GM13976 (cell line): Measurements from ENCODE around the gene PTPN3.

Source experiments
- DNase-seq: peaks from one replicate; pipeline ENCODE4 v3.0.0; 2012; ENCODE audit warnings: low spot score
- in situ Hi-C: fragments of 300-500 bp; cut with MboI; formaldehyde crosslinking; loops from one replicate; pipeline ENCODE4 v1.12.0; 2022; ENCODE audit warnings: low sequenced_read_pairs, mixed read lengths, inconsistent platforms; ENCODE audit not compliant: unreplicated experiment
- TF ChIP-seq, protein P1 (sequence below): IDR thresholded peaks from 2 replicates; pipeline ENCODE4 v1.5.1; 2012; ENCODE audit warnings: borderline replicate concordance, mild to moderate bottlenecking; ENCODE audit not compliant: insufficient read depth; ENCODE audit errors: extremely low read depth, missing control alignments, control extremely low read depth

PTPN3 gene

DNA sequence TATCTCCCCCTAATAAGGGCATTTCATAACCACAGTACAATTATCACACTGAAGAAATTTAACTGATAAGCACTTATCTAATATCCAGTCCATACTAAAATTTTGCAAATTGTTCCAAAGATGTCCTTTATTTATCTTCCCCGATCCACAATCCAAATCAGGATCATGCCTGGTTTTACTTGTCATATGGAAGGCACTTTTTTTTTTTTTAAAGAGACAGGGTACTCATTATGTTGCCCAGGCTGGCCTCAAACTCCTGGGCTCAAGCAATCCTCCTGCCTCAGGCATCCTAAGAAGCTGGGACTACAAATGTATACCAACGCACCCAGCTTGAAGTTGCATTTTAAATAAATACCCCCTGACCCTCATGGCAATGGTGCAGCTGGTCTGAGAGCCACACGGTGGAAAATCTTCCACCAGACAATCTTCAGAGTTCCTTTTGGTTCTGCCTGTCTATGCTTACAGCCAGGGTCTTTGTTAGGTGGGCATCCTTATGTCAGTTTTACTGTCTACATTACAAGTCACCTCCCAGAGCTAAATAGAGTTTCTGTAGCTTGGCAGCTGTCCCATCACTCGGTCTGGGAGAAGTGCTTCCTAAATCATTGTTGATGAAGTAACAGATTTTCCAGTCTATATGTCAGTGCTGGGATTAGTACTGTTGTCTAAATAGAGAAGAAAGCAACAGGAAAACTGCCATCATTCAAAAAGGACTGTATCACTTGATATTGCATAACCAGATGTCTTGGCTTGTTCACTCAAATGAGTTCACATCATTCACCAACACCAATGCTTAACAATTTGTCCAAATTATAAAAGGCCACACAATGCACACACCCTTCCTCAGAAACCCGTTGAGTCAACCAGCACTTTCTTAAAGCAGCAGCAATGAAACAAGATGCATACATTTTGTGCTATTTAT, 26.4 kb downstream of the PTPN3 start:
- in situ Hi-C loops: no loop called here
- no peak for DNase-seq
- TF ChIP-seq, protein P1, sequence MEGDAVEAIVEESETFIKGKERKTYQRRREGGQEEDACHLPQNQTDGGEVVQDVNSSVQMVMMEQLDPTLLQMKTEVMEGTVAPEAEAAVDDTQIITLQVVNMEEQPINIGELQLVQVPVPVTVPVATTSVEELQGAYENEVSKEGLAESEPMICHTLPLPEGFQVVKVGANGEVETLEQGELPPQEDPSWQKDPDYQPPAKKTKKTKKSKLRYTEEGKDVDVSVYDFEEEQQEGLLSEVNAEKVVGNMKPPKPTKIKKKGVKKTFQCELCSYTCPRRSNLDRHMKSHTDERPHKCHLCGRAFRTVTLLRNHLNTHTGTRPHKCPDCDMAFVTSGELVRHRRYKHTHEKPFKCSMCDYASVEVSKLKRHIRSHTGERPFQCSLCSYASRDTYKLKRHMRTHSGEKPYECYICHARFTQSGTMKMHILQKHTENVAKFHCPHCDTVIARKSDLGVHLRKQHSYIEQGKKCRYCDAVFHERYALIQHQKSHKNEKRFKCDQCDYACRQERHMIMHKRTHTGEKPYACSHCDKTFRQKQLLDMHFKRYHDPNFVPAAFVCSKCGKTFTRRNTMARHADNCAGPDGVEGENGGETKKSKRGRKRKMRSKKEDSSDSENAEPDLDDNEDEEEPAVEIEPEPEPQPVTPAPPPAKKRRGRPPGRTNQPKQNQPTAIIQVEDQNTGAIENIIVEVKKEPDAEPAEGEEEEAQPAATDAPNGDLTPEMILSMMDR: no peak

DNA sequence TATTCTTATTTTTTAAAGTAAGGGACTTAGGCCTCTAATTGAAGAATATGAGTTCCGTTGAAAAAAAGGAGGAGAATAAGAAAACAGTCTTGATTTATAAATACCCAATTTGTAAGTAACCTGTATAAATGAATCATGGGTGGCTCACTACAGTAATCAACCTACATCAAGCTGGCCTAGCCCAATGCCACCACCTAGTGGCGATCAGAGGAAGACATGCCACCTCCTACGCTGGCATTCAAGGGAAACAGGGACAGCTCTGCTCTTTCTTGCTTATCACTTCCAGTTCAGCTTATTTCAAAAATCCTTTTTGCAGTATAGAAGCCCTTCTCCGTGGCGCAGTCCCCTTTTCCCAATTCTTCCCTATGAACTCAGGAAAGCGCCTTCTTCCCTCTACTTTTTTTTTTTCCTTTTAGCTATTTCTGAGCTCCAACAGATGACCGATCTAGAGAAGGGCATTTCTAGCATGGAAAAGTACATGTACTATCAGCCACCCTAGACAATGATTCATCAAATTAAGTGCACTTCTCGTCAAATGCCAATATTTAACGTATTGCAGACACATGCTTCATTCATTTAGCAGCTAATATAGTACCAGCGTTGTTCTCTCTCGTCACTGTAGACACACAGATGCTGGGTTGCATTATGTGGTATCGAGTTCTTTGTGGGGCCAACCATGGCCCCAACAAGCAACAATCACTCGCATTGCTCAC, 28.3 kb downstream of the PTPN3 start:
- TF ChIP-seq, protein P1: peak; percentile 88
- in situ Hi-C loops: no loop called here
- DNase-seq: peak; percentile 76

DNA sequence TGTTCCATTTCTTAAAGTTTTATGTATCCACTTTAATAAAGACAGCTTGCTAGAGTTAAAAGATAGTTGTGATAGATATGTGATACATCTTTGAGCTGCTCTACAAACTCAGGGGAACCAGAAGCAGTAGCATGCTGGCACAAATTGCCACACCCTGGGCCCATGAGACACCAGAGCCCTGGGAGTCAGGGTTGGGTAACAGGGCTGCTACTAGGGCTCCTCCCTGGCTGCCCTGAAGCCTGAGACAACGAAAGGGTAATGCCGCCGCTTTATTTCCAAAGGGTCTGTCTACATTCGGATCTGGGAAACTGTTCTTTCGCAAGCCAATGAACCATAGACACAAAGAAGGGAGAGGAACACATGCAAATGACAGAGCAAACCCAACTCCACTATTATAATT, 29.2 kb downstream of the PTPN3 start:
- DNase-seq: no peak
- TF ChIP-seq, protein P1: no peak
- in situ Hi-C loops: no loop called here

DNA sequence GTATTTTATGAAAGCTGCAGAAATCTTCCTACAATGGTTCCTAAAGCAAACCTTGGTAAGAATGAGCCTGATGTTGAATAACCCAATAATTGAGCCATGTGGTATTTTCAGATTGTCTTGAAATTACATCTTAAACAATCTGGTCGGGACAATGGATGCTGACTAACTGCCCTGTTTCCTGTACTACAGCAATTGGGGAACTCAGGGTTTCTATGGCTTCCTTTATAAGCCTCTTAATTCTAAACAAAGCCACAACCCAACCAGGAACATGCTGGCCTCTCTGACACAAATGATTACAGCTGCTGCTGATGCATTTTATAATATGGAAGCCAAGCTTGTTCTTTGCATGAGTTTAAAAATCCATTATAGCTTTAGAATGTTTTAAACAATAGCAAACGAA, 30.2 kb downstream of the PTPN3 start:
- in situ Hi-C loops: no loop called here
- TF ChIP-seq, protein P1: no peak
- DNase-seq: no peak

DNA sequence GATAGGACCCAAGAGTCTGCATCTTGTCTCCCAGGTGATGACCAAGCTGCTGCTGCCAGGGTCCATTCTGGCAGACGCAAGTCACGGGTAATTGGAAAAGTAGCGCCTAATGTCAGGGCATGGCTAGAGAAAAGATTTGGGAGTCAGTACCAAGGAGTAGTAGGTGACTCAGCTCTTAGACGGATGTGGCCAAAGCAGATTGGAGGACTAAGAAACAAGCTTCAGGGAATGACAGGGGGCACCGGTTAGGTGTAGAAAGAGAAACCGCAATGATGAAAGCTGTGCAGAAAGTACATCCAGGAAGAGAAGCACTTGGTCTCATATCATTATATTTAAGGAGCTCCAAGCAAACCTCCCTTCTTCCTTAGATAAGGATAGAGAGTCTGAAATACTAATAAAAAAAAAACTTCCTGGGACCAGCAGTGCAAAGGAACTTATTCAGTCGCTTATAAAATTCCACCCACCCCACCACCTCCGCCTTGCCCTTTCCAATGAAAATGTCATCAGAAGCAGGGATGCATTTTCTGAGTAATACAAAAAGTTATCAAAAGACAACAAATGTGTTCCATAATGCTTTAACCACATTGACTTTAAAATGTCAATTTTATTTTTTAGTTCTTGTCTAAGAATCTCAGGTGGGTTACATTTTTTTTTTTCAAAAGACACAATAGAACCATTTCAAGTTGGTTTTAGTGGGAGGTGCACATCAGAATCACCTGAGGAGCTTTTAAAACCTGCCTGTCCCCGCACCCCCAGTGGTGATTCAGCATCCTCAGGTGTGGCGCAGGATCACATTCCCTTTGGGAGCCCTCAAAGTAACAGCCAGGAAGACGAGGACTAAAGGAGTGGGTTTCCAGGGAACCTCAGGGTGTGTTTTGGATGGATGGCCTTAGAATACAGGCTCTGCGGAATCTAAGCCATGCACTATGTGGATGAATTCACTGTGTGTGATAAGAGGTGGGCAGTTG, 31.2 kb downstream of the PTPN3 start:
- in situ Hi-C loops: no loop called here
- DNase-seq: no peak
- TF ChIP-seq, protein P1: no peak
